Thoracic aorta (tissue), 2 donors: ENCODE results near the gene NUMBL. TPM values are rescaled to one million over a fixed set of nuclear protein-coding genes. Genes with fewer than 3 reads are reported as not detected.
A peak's percentile ranks its signal among the peaks of the same experiment; 100 is the strongest.

Experiments used
- ATAC-seq: fragments of 150-250 bp; one replicate; pipeline ENCODE4 v1.8.0; 2017; ENCODE audit warnings: low read depth; ENCODE audit not compliant: insufficient number of reproducible peaks, low FRiP score
- DNase-seq: peaks from one replicate; pipeline ENCODE4 v3.0.0-alpha.2; 2020; ENCODE audit warnings: low spot score
- H3K27ac ChIP-seq, 2 donors: fragments of 200-600 bp; sonication (generic); 1 replicate in 1 of 2; 2 replicates in 1 of 2; pipeline ENCODE4 v1.5.1; 2016; ENCODE audit warnings: mild to moderate bottlenecking in 2 of 2, moderate library complexity in 2 of 2
- H3K27me3 ChIP-seq: fragments of 200-600 bp; sonication (generic); replicated peaks from 2 replicates; pipeline ENCODE4 v1.6.0; 2016; ENCODE audit warnings: mild to moderate bottlenecking; ENCODE audit not compliant: insufficient read depth
- H3K36me3 ChIP-seq: fragments of 200-600 bp; sonication (generic); one replicate; pipeline ENCODE4 v1.5.1; 2016
- H3K4me1 ChIP-seq, 2 donors: fragments of 200-600 bp; sonication (generic); 1 replicate in 1 of 2; 2 replicates in 1 of 2; pipeline versions ENCODE4 v1.5.1 to v1.6.0; 2016; ENCODE audit warnings: low read depth in 2 of 2, mild to moderate bottlenecking in 1 of 2; ENCODE audit not compliant: control insufficient read depth in 1 of 2
- H3K4me3 ChIP-seq: fragments of 200-600 bp; sonication (generic); 2 replicates; pipeline ENCODE4 v1.5.1; 2016; ENCODE audit warnings: mild to moderate bottlenecking
- H3K9me3 ChIP-seq: fragments of 200-600 bp; sonication (generic); 2 replicates; pipeline ENCODE4 v1.5.1; 2016
- total RNA-seq, 2 donors: library from RNA; depleted of rRNA; stranded (reverse); fragments of >200 nt; gene quantifications; one replicate each; pipeline versions ENCODE4 v1.1.0 to v1.2.3, GENCODE V29; 2016
- TF ChIP-seq, protein P1 (sequence below): fragments of 200-600 bp; sonication (generic); IDR thresholded peaks from one replicate; pipeline ENCODE4 v1.5.1; 2019; ENCODE audit warnings: antibody characterized with exemption

Gene NUMBL
- total RNA-seq, 2 donors from 2014 or later, result 101 to 133 TPM

DNA sequence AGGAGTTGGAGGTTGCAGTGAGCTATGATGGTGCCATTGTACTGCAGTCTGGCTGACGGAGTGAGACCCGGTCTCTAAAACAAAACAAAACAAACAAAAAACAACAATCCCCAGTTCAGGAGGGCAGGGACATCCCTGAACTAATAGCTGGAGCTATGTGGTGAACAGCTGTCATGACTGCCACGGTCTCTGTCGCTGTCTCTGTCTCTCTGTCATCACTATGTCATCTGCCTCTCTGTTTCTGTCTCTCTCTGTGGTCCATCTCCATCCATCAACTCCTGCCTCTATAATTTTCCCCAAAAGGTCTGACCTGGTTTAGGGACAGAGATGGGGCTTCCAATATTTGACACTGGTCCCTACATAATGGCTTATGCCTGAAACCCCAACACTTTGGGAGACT, 33.9 kb upstream of the NUMBL start:
- ATAC-seq, result no peak
- H3K36me3 ChIP-seq, result peaks cover 38% of the 10 kb centered on the region
- no peak for DNase-seq
- no peak overlapping the region for H3K27ac ChIP-seq
- no peak overlapping the region for H3K4me3 ChIP-seq
- no peaks in the 10 kb centered on the region for H3K9me3 ChIP-seq
- peaks cover 21 to 34% of the 10 kb centered on the region in 2 donors for H3K4me1 ChIP-seq
- H3K27me3 ChIP-seq, result no peaks in the 10 kb centered on the region
- TF ChIP-seq, protein P1, sequence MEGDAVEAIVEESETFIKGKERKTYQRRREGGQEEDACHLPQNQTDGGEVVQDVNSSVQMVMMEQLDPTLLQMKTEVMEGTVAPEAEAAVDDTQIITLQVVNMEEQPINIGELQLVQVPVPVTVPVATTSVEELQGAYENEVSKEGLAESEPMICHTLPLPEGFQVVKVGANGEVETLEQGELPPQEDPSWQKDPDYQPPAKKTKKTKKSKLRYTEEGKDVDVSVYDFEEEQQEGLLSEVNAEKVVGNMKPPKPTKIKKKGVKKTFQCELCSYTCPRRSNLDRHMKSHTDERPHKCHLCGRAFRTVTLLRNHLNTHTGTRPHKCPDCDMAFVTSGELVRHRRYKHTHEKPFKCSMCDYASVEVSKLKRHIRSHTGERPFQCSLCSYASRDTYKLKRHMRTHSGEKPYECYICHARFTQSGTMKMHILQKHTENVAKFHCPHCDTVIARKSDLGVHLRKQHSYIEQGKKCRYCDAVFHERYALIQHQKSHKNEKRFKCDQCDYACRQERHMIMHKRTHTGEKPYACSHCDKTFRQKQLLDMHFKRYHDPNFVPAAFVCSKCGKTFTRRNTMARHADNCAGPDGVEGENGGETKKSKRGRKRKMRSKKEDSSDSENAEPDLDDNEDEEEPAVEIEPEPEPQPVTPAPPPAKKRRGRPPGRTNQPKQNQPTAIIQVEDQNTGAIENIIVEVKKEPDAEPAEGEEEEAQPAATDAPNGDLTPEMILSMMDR, result no peak

DNA sequence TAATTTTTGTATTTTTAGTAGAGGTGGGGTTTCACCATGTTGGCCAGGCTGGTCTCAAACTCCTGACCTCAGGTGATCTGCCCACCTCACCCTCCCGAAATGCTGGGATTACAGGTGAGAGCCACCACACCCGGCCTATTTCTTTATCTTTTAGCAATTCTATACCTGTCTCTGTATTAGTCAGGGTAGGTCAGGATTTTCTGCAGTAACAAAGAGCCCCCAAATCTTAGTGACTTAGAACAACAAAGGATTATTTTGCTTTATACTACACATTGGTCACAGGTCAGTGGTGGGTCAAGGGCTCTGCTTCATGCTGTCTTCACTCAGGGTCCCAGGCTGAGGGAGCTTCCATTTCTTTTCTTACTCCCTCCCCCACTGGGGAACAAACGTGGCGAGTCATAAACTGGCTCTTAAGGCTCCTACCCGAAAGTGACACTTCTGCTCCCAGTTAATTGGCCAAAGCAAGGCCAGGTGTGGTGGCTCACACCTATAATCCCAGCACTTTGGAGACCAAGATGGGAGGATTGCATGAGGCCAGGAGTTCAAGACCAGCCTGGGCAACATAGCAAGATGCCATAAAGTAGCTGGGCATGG, 33.3 kb upstream of the NUMBL start:
- Histone ChIP-seq H3K36me3 (peaks cover 33% of the 10 kb centered on the region), H3K27me3 (no peaks in the 10 kb centered on the region), H3K27ac (no peak overlapping the region), H3K4me1 (peaks cover 21 to 34% of the 10 kb centered on the region in 2 donors), H3K4me3 (no peak overlapping the region), H3K9me3 (no peaks in the 10 kb centered on the region)
- TF ChIP-seq, protein P1, result no peak
- DNase-seq (no peak), ATAC-seq (no peak)

DNA sequence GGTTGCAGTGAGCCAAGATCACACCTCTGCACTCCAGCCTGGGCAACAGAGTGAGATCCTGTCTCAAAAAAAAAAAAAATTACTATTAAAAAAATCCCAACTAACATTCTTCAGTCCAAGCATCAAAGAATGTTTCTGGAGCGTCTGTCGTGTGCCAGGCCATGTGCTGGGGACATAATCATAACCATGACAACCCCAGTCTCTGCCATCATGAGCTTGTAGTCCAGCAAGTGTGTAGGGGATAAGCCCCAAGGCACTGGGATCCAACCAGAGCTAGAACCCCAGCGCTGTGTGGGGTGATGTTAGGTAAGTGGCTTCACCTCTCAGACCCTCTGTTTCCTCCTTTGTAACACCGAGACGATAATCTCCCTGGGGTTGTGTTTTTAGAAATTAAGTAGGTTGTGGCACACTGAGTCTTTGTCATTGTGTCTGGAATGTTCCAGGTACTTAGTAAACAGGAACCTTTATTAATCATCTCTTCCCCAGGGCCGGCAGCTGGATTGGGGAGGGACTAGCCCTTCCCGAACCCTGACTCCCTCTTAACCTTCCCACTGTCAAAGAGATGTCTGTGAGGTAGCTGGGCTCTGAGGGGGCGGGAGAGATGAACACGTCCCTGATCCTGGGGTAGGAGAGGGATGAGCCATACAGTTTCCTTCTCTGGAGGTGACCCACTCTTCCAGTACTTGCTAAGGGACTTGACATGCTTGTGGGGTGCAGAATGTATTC, 31.6 kb upstream of the NUMBL start:
- ATAC-seq (no peak), DNase-seq (no peak)
- peaks cover 21% of the 10 kb centered on the region for H3K36me3 ChIP-seq
- H3K9me3 ChIP-seq, result no peaks in the 10 kb centered on the region
- peak overlapping the region; percentile 99 for H3K27ac ChIP-seq
- H3K27me3 ChIP-seq, result no peaks in the 10 kb centered on the region
- H3K4me3 ChIP-seq, result peak overlapping the region; percentile 87
- TF ChIP-seq, protein P1, result no peak
- peaks cover 21 to 39% of the 10 kb centered on the region in 2 donors for H3K4me1 ChIP-seq

DNA sequence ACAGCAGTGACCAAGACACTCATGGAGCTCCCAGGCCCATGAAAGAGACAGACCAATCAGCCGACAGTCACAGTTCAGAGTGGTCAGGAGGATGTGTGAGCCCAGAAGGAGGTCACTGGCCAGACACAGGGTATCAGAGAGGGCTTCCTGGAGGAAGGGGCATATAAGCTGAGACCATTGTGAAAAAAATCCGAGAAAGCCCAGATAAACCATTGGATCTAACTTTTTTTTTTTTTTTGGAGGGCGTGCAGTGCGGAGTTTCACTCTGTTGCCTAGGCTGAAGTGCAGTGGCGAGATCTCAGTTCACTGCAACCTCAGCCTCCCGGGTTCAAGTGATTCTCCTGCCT, 30.7 kb upstream of the NUMBL start:
- Histone ChIP-seq H3K36me3 (peaks cover 14% of the 10 kb centered on the region), H3K9me3 (no peaks in the 10 kb centered on the region), H3K4me1 (peaks cover 21 to 42% of the 10 kb centered on the region in 2 donors), H3K27ac (peak overlapping the region; percentile 99), H3K4me3 (peak overlapping the region; percentile 87), H3K27me3 (no peaks in the 10 kb centered on the region)
- TF ChIP-seq, protein P1, result no peak
- DNase-seq (no peak), ATAC-seq (no peak)

DNA sequence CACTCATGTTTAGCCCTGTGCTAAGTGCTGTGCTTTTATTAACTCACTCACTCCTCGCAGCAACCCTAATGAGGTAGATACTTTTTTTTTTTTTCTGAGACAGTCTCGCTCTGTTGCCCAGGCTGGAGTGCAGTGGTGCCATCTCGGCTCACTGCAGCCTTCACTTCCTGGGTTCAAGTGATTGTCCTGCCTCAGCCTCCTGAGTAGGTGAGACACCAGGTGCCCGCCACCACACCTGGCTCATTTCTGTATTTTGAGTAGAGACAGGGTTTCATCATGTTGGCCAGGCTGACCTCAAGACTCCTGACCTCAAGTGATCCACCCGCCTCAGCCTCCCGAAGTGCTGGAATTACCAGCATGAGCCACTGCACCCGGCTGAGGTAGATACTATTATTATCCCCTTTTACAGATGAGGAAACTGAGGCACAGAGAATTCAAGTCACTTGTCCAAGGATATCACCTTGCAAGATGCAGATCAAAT, 29.0 kb upstream of the NUMBL start:
- Histone ChIP-seq H3K9me3 (no peaks in the 10 kb centered on the region), H3K27ac (peak overlapping the region; percentile 99), H3K36me3 (peaks cover 7% of the 10 kb centered on the region), H3K4me1 (peaks cover 22 to 49% of the 10 kb centered on the region in 2 donors), H3K4me3 (peak overlapping the region; percentile 87), H3K27me3 (no peaks in the 10 kb centered on the region)
- no peak for DNase-seq
- no peak for ATAC-seq
- TF ChIP-seq, protein P1, result no peak
